Colonic mucosa (tissue), 4 donors: ENCODE data around the gene RGL1. TPM values are rescaled to one million over a fixed set of nuclear protein-coding genes. Genes with fewer than 3 reads are reported as not detected.

Experiments used
- DNase-seq: peaks from one replicate; pipeline ENCODE4 v3.0.0-alpha.2; 2020
- H3K27ac ChIP-seq: fragments of 200-600 bp; one replicate; pipeline ENCODE4 v1.8.0; 2021
- H3K27me3 ChIP-seq: fragments of 200-600 bp; one replicate; pipeline ENCODE4 v1.8.0; 2021
- H3K36me3 ChIP-seq: fragments of 200-600 bp; one replicate; pipeline ENCODE4 v1.8.0; 2021
- H3K4me1 ChIP-seq: fragments of 200-600 bp; one replicate; pipeline ENCODE4 v1.8.0; 2021; ENCODE audit warnings: mild to moderate bottlenecking
- H3K4me3 ChIP-seq: fragments of 200-600 bp; one replicate; pipeline ENCODE4 v1.8.0; 2021
- H3K9ac ChIP-seq, 2 donors: one replicate each; pipeline ENCODE4 v1.7.0; 2013; ENCODE audit warnings: control low read depth in 2 of 2, low read depth in 2 of 2, low read length in 2 of 2
- H3K9me3 ChIP-seq: fragments of 200-600 bp; one replicate; pipeline ENCODE4 v1.8.0; 2021
- CTCF ChIP-seq: fragments of 200-600 bp; IDR thresholded peaks from one replicate; pipeline ENCODE4 v1.8.0; 2022; ENCODE audit warnings: antibody characterized with exemption, mild to moderate bottlenecking
- intact Hi-C: fragments of 100-400 bp; cut with DNase I; formaldehyde crosslinking; loops from one replicate; pipeline ENCODE4 v1.14.1; 2022
- total RNA-seq, 2 donors: library from RNA; stranded (reverse); fragmentation: NEBNext Ultra II Directional in 1 of 2; extraction: Animal tissue kit (Norgen Biotek cat#: 25700) in 1 of 2; gene quantifications; one replicate each; pipeline ENCODE4 v1.2.1, GENCODE V29; 2021
- donor health status: healthy.
- donor health status: DM: no; HTN: no; CAD: no.
- donor health status: DM: no; HTN: no; CAD: no.

Gene RGL1
- total RNA-seq, 2 donors from 2014 or later, result 4.0 to 9.5 TPM

GRCh38 chr1:183915625-183916510 is 110.9 kb downstream of the RGL1 start:
- Histone ChIP-seq H3K4me3 (no peak overlapping the region), H3K27me3 (no peaks in the 10 kb centered on the region), H3K9me3 (no peaks in the 10 kb centered on the region), H3K4me1 (no peaks in the 10 kb centered on the region), H3K36me3 (no peaks in the 10 kb centered on the region), H3K9ac (no peak overlapping the region), H3K27ac (no peak overlapping the region)
- peak; percentile 72 for DNase-seq
- peak; percentile 82 for TF ChIP-seq CTCF
- intact Hi-C loops, result loop anchor here (2.0 to 10.0 kb wide), 2 partner anchors 231 to 261 kb away; no protein-coding TSS in a partner anchor

DNA sequence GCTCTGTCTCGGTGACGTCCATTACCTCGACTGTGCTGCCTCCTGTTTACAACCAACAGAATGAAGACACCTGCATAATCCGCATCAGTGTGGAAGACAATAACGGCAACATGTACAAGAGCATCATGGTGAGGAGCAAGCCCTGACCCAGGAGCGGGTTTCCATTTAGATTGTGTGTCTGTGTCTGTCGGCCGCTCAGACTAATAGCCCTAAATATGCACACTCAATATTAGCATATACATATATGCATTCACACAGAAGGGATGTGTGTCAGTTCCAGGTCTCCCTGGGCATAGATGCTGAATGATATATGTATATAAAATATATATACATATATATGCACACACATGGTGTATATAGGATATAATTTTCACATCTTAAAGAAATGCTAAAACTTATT is 111.7 kb downstream of the RGL1 start:
- Histone ChIP-seq H3K4me1 (no peaks in the 10 kb centered on the region), H3K4me3 (no peak overlapping the region), H3K27ac (no peak overlapping the region), H3K9me3 (no peaks in the 10 kb centered on the region), H3K9ac (no peak overlapping the region), H3K27me3 (no peaks in the 10 kb centered on the region), H3K36me3 (no peaks in the 10 kb centered on the region)
- intact Hi-C loops, result loop anchor here (2.0 to 10.0 kb wide), 2 partner anchors 232 to 262 kb away; no protein-coding TSS in a partner anchor
- no peak for DNase-seq
- no peak for TF ChIP-seq CTCF

- no peaks in the 10 kb centered on the region for H3K27me3 ChIP-seq
- H3K9me3 ChIP-seq, result no peaks in the 10 kb centered on the region
- H3K4me1 ChIP-seq, result no peaks in the 10 kb centered on the region
- no peak for DNase-seq
- no peaks in the 10 kb centered on the region for H3K36me3 ChIP-seq
- no peak overlapping the region for H3K9ac ChIP-seq
- intact Hi-C loops, result loop anchor here (10.0 kb wide), 1 partner anchor 234 kb away; no protein-coding TSS in a partner anchor
- H3K27ac ChIP-seq, result no peak overlapping the region
- no peak overlapping the region for H3K4me3 ChIP-seq
- TF ChIP-seq CTCF, result no peak
Observed at GRCh38 chr1:183918589-183918988, 113.7 kb downstream of the RGL1 start.

DNA sequence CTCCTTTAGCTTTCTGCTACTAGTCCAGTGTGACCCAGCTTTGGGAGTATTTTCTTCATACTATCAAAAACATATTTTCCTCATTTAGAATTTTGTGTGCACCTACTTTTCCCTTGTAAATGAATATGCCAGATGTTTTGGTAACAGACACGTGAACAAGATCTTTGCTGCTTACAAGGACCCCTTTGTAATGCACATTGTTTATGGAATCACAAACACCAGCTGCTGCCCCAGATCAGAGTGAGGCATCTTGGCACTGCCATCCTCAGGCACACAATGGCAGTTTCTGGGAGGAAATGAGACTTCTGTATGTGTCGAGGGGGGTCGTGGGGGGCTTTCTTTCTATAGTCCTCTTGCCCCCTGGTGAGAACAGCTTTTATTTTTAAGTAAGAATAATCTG is 115.7 kb downstream of the RGL1 start:
- H3K9ac ChIP-seq, result no peak overlapping the region
- H3K27ac ChIP-seq, result no peak overlapping the region
- DNase-seq, result no peak
- H3K4me1 ChIP-seq, result no peaks in the 10 kb centered on the region
- intact Hi-C loops, result no loop called here
- H3K36me3 ChIP-seq, result no peaks in the 10 kb centered on the region
- no peak overlapping the region for H3K4me3 ChIP-seq
- no peak for TF ChIP-seq CTCF
- H3K9me3 ChIP-seq, result no peaks in the 10 kb centered on the region
- H3K27me3 ChIP-seq, result no peaks in the 10 kb centered on the region

DNA sequence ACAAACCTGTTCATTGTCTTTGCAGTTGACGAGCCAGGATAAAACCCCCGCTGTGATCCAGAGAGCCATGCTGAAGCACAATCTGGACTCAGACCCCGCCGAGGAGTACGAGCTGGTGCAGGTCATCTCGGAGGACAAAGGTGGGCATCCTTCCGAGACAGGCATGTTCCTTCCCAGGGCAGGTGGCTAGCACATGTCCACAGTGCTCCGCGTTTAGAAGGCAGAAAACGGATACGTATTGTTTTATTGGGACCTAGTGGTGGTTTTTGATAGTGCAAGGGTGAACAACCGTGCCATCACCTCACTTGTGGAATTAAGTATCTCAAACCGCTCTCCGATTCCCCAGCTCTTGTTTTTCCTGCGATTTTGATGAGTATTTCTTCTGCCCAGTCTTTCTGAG is 117.3 kb downstream of the RGL1 start:
- H3K27ac ChIP-seq, result no peak overlapping the region
- no peak overlapping the region for H3K9ac ChIP-seq
- no peaks in the 10 kb centered on the region for H3K36me3 ChIP-seq
- no peaks in the 10 kb centered on the region for H3K9me3 ChIP-seq
- no peak for TF ChIP-seq CTCF
- no peaks in the 10 kb centered on the region for H3K4me1 ChIP-seq
- no peak for DNase-seq
- no peaks in the 10 kb centered on the region for H3K27me3 ChIP-seq
- no peak overlapping the region for H3K4me3 ChIP-seq
- intact Hi-C loops, result no loop called here
